HG02884 (cell line): ENCODE data around the gene KIAA1958.
"Not testable (repeated sequence)": the region's sequence is repeated elsewhere in the genome, so short reads cannot be mapped to it uniquely, and the experiment has no call there.

Experiments used
- ATAC-seq: cut with Tn5 transposase; IDR thresholded peaks from one replicate; pipeline ENCODE4 v1.9.1; 2021; ENCODE audit warnings: mild to moderate bottlenecking, moderate library complexity; ENCODE audit not compliant: unreplicated experiment

Gene KIAA1958

DNA sequence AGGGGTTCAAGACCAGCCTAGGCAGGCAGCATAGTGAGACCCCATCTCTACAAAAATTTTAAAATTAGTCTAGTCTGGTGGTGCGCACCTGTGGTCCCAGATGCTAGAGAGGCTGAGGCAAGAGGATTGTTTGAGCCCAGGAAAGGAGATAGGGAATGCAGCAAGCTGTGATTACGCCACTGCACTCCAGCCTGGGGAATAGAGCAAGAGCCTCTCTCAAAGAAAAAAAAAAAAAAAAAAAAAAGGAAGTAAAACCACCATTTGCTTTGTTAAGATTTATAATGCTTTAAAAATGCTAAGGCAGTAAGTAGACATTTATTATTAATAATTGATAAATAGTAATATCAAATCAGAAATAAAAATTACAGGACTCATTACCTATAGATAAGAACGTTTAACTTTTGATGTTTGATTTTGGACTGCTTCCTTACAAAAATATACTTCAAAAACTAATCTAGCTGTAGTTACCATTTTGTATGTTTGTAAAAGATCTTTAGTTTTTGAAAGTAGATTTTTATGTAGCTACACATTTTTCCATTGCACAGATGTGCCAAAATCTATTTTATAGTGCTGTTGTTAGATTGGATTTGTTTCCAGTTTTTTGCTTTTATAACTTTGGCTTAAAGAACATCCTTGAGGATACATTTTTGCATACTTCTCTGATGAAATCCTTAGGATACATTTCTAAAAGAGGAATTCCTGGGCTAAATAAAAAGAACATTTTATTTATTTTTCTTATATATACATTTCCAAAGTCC lies 144.9 kb downstream of the KIAA1958 start:
- ATAC-seq, result no peak

DNA sequence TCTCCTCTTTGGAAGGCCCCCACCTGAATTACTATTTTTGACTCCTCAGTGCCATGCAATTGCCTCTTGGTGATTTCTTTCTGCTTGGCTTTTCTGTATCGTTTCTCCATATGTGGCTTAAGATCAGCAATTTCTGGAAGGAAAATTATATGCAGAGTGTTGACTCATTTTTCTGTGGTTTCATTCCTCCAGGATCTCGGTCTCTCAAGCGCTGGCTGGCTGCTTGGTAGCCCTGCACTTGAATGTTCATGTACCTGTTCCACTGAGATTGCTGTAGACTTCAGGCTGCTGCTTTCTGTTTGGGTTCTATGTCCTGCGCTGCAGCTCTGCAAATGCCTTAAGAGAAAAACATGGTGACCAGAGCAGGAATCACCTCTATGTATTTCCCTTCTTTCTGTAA lies 153.7 kb downstream of the KIAA1958 start:
- ATAC-seq, result no peak

DNA sequence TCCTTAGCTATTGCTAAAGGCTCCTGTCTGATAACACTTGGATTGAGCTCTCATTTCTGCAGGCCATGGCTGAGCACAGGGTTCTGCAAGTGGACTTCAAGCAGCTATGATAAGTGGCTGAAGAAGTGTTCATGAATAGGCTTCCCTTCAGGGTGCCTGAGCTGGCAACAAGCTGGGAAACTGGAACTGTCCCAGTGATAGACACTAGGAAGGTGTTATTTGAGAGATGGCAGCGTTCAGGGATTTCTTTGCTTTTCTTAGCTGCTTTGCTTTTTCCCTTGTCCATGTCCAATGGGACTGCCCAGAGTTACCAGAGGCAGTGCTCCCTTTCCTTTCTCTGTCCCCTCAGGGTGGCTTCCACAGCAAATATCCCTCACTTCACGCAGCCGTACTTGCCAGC lies 155.5 kb downstream of the KIAA1958 start:
- no peak for ATAC-seq

DNA sequence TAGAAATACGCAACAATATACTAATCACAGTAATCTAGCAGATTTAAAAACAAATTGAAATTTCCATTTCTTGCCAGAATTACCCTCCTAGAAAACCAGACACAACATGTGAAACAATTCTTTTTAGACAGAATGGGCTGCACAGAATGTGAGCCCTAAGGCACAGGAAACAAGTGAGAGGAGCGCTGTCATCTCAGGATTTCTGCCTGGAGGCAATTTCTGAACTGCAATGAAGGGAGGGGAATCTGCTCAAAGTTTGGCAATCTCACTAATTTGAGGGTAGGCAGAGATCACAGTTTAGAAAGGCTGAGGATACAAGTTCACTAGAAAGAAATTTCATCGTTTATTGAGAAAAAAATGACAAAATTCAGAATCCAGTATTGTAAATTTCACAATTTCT lies 161.0 kb downstream of the KIAA1958 start:
- no peak for ATAC-seq

DNA sequence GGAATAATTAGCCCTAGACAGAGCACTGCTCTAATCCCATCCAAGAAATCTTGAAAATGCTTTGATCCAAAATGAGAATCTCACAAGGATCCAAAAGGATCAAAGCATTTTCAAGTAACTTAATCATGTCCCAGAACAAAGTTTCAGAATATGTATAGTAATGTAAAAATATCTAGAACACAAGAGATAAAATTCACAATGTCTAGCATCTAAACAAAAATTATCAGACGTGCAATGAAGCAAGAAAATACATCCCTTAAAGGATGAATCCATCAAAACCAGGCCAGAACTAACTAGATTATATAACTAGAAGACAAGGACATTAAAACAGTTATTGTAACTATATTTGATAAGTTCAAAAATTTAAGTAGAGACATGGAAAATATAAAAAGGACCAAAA lies 162.0 kb downstream of the KIAA1958 start:
- ATAC-seq, result no peak

DNA sequence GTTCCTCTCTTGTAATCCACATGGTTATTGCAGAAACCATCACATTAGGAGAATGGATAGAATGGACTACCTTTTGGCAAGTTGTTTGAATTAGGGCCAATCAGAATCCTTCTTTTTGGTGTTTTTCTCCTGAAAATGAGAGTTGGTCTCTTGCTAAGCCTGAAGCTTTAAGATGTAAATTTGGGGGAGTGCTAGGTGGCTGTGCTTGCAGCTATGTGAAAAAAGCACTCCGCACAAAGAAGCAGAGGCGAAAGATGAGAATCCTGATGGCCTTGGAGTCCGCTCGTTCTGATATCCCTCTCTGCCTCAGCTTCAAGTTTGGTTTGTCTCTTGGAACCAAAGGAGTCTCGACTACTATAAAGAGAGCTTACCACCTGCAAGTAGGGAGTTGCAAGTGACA lies 167.7 kb downstream of the KIAA1958 start:
- no peak for ATAC-seq

DNA sequence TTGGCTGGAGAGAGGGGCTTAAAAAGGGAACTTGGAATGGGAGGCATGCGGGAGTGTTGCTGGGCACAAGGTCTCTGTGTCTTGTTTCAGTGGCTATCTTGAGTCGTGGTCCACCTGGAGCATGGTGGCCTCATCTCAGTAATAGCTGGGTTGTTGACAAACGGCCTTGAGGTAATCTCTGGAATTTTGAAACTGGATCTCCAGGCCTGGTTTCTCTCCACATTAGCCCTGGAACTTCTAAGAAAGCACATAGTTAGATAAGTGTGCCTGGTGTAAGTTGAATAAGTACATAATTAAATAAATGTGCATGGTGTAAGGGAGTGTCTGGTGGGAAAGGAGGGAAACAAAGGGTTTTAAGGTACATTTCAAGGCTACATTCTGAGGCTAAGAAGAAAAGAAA lies 169.0 kb downstream of the KIAA1958 start:
- ATAC-seq, result no peak

DNA sequence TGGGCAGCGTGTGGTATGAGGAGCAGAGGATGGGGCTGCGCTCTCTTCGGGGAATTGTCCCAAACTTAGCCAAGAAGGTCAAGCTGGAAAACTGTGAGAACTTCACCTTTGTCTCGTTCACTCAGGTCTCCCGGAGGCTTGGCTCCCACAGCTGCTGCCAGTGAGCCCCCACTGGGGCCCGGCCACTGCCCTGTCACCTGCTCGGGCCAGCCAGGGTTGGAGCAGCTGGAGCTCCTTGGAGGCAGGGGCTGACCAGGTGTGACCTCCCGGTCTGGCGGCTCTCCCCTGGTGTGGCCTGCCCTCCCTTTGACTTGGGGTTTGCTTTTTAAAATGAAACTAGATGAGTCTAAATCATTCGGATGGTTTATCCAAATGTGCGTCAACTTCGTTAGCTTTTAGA lies 173.3 kb downstream of the KIAA1958 start:
- no peak for ATAC-seq

DNA sequence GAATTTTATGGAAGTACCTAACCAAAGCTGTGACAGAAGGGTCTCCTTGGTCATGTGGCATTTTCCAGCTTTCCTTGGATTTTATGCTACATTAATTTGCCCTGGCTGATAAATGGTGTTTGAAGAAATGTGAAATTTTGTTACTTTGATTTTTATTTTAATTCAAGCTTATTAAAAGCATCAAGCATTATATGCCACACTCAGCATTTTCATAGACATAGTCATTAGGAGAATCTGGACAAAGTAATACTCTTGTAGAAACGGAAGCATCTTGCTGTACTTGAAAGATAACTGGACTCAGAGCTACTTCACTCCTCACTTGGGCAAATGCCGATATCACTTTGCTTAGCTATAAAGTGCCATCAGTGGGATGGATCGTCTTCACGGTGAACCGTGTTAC lies 177.1 kb downstream of the KIAA1958 start:
- no peak for ATAC-seq

DNA sequence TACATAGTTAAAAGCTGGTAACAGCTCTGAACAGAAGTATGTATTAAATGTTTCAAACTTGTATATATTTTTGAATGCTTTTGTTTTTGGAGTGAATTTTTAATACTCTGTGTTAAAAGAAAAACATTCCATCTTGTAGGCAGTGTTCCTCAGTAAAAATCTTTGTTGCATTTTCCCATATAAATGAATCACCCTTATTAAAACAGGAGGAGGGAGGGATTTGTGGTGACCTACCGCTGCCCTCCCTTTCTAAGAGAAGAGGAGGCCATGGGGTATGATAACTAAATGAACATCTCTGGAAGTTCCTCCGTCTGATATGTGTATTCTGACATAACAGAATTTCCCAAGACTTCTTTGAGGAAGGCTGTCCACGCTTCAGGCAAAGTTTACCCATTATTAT lies 177.9 kb downstream of the KIAA1958 start:
- no peak for ATAC-seq

DNA sequence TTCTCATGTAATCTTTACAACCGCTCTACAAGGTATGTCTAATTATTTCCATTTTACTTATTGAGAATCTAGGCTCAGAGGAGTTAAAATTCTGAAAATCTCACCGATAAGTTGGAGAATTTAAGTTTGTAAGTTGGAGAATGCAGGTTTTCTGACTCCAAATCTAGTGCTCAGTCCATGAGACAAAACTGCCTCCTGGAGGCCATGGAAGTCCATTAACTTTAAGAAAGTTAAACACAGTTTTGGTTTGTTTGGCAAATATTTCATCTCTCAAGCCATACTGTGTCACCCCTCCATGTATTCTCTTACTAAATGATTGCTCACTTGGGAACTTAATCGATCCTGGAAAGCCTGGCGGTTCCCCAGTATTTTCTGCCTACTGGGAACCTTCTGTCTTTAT lies 178.7 kb downstream of the KIAA1958 start:
- no peak for ATAC-seq

DNA sequence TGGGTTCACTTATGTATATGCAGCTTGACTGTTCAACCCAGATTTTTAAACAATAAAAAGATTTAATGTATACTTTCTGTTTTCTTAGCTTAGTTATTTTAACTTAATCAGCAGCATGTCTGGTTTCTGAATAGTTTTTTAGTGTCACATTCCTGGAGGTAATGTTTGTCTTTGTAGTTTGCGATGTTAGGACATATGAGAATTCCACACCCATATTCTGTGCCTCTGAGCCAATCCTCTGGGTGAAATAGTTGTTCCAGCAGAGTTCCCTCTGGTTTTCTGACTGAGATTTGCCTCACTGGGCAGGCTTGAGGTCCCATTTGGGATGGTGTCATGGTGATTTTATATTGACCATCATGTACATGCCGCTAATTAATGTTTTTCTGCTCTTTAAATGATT lies 182.7 kb downstream of the KIAA1958 start:
- no peak for ATAC-seq

DNA sequence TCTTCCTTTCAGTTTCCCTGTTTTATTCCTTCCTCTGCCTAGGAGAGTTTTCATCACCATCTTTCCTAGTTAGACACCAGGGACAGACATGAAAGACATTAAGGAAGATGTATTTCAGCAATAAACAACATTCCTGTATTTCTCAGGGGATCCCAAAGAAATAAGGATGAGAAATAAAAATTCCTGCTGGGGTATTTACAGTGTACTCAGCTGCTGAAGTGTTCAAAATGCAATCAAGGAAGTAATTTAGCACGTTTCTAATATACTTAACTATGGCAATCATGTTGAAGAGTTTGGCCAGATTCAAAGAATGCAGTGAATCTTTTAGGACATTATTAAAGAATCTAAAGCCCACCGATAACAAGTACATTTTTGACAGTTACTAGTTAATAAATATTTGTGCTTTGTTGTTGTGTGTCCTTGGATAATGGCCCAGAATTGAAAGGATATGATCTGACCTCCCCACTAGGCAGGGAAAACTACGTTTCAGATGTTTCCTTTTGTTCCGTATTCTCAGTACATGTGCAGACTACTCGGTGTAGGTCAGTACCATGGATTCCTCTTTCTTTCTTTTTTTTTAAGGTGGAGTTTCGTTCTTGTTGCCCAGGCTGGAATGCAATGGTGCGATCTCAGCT lies 184.5 kb downstream of the KIAA1958 start:
- no peak for ATAC-seq

DNA sequence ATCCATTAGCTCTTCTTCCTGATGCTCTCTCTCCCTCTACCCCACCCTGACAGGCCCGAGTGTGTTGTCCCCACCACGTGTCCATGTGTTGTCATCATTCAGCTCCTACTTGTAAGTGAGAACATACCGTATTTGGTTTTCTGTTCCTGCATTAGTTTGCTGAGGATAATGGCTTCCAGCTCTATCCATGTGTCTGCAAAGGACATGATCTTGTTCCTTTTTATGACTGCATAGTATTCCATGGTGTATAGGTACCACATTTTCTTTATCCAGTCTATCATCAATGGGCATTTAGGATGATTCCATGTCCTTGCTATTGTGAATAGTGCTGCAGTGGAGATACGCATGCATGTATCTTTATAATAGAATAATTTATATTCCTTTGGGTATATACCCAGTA lies 186.6 kb downstream of the KIAA1958 start:
- ATAC-seq, result not testable (repeated sequence)

DNA sequence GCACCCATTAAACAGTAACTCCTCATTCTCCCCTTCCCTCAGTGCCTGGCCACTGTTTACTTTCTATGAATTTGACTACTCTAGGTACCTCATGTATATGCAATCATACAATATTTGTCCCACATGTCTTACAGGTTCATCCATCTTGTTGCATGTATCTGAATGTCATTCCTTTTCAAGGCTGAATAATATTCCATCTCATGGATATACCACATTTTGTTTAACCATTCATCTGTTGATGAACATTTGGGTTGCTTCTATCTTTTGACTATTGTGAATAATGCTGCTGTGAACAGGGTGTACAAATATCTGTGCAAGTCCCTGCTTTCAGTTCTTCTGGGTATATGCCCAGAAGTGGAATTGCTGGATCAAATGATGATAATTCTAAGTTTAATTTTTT lies 190.4 kb downstream of the KIAA1958 start:
- ATAC-seq, result no peak

DNA sequence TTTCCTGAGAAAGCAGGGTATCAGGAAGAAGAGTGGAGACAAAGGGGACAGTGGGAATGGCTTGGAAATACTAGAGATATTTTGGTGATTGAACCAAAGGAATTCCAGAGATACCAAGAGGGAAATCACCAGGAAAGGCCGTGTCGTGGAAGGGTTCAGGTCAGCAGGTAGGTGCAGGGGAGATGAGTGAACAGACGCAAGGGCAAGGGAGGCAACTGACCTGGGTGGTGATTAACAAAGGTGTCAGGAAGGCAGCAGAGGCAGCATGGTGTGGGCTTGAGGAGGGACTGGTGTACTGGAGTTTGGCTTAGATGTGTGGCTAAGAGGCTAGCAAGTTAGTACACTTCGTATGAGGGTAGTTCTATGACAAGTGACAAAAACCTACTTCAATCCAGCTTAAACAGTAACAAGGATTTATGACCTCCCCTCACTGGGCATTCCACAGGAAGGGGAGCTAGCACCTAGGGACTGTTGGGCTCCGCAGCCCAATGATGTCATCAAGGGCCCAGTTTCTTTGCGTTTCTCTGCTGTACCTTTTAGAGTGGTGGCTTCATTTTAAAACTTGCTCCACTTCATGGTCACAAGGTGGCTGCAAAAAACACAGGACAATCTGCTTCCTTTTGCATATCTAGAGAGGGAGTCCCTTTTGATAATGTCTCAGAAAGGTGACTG lies 194.2 kb downstream of the KIAA1958 start:
- no peak for ATAC-seq

DNA sequence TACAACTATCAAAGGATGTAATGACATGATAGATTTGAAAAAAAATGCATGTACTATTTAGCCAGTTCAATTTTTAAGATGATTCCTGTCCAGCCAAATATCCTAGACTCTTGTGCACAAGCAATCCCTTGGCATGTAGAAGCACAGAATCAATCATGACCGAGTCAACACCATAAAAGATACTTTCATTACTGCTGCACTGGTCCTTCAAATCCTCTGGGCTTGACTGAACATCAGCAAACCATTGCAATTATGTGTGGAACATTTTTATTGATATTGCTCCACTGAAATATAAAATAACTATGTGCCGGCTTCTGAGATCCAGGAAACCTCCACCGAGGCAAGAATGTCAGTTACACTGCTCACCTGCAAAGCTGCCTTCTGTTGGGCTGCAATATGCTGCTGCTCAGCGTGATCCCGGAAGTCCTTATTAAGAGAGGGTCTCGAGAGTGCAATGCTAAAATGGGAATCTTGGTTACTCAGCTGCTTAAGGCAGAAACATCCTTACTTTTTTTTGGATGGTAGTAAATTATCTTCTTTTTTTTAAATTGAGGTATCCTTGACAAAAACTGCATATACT lies 202.6 kb downstream of the KIAA1958 start:
- ATAC-seq, result no peak

DNA sequence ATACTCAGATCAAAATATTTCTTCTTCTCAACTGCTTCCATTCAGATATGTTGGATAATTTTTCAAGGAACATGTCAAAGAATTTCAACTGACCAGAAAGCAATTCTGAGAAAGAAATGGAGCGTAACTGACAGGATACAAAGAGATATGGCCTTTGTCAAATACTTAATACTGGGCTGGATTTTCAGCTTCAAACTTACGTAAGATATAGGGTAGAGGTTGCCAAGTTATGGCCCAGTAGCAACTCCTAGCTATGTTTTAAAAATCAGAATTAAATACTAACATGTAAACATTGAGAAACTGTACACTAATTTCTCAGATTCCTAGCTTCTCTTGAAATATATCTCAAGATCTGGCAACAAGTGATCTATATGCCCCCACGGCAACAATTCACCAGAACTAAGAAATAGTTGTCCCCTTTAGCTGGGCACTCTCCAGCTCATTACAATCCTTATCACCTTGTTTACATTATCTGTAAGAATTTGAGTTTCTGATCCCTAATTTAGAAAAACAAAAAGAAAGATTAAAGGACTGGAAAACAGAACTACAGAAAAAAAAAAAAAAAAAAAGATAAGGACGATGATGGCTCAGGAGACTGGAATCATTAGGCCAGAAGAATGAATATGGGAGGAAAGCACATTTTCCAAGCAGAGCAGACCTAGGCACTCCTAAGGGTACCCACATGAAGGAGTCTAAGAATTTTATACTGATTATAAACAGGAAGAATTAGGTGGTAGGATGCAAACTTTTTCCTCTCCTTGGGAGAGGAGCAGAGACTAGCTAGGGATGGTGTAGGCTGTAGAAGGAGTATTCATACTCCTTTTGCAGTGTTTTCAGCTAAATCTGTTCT lies 208.3 kb downstream of the KIAA1958 start:
- ATAC-seq, result no peak

DNA sequence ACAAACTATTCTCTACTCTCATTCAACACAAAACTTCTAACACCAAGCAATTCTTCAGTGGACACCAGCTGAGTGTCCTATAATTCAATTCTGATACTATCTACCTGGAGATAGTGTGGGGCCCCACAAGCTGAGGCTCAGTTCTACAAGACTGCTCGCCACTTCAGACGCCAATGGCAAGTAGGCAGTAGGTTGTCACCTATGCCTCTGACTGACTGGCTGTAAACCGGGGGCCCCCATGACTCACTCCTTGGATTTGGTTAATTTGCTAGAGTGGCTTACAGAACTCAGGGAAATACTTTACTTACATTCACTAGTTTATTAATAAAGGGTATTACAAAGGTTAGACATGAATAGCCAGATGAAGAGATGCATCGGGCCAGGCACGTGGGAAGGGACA lies 209.8 kb downstream of the KIAA1958 start:
- ATAC-seq, result no peak

DNA sequence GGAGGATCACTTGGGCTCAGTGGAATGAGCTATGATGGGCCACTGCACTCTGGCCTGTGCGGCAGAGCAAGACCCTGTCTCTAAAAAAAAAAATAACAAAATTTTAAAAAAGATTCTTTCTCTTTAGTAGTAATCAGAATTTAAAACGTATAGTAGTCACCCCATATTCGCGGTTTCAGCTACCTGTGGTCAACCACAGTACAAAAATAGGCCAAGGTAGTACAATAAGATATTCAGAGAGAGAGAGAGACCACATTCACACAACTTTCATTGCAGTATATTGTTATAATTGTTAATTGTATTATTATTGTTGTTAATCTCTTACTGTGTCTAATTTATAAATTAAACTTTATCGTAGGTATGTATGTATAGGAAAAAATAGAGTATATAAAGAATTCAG lies 212.6 kb downstream of the KIAA1958 start:
- ATAC-seq, result no peak

DNA sequence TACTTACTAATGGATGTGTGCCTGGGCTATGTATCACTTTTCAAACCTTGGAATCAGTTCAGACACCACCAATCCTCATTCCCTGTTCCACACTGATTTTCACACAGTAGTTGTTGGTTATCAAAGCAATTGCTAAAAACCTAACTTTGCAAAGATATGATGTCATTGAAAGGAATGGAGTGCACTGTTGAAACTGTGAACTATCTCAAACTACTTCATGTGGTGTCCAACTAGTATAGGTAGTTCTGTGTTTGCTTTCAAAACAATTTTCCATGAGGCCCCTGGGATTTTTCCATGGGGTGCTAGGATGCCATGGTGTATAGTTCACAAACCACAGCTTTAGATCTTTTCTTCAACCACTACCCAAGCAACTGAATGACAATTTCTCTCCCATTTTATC lies 213.5 kb downstream of the KIAA1958 start:
- ATAC-seq, result no peak
